Osteocyte (in vitro differentiated cells): ENCODE results near the gene SHPK. TPM values are rescaled to one million over a fixed set of nuclear protein-coding genes. Genes with fewer than 3 reads are reported as not detected.

Source experiments
- DNase-seq: peaks from one replicate; pipeline ENCODE4 v3.0.0; 2021; ENCODE audit warnings: mixed read lengths; ENCODE audit not compliant: unreplicated experiment; ENCODE audit errors: extremely low spot score
- H3K27ac Mint-ChIP-seq: one replicate; pipeline ENCODE4 v1.8.0; 2021; ENCODE audit warnings: mild to moderate bottlenecking, mixed read lengths; ENCODE audit not compliant: unreplicated experiment
- H3K27me3 Mint-ChIP-seq: one replicate; pipeline ENCODE4 v1.8.0; 2021; ENCODE audit warnings: mixed read lengths; ENCODE audit not compliant: unreplicated experiment
- H3K36me3 Mint-ChIP-seq: one replicate; pipeline ENCODE4 v1.8.0; 2021; ENCODE audit warnings: mixed read lengths; ENCODE audit not compliant: unreplicated experiment
- H3K4me1 Mint-ChIP-seq: one replicate; pipeline ENCODE4 v1.8.0; 2021; ENCODE audit warnings: mixed read lengths; ENCODE audit not compliant: unreplicated experiment
- H3K4me3 Mint-ChIP-seq: one replicate; pipeline ENCODE4 v1.8.0; 2021; ENCODE audit warnings: mild to moderate bottlenecking, moderate library complexity, mixed read lengths; ENCODE audit not compliant: unreplicated experiment
- H3K9me3 Mint-ChIP-seq: one replicate; pipeline ENCODE4 v1.8.0; 2021; ENCODE audit warnings: mixed read lengths; ENCODE audit not compliant: unreplicated experiment
- CTCF ChIP-seq: fragments of 200-600 bp; sonication (generic); IDR thresholded peaks from 2 replicates; pipeline ENCODE4 v1.5.0; 2021; ENCODE audit warnings: antibody characterized with exemption, mild to moderate bottlenecking, moderate library complexity
- total RNA-seq: library from RNA; stranded (reverse); gene quantifications from 2 replicates; pipeline ENCODE4 v1.2.1, GENCODE V29; 2021

The SHPK gene
- total RNA-seq, 1 donor from 2014 or later, result 8.5 TPM

- no peaks in the 10 kb centered on the region for H3K9me3 Mint-ChIP-seq
- no peaks in the 10 kb centered on the region for H3K4me1 Mint-ChIP-seq
- TF ChIP-seq CTCF, result no peak
- no peak overlapping the region for H3K27ac Mint-ChIP-seq
- peaks cover 15% of the 10 kb centered on the region for H3K36me3 Mint-ChIP-seq
- DNase-seq, result no peak
- no peak overlapping the region for H3K4me3 Mint-ChIP-seq
- H3K27me3 Mint-ChIP-seq, result no peaks in the 10 kb centered on the region
Measured at GRCh38 chr17:3576970-3577369, 59.1 kb downstream of the SHPK start.

DNA sequence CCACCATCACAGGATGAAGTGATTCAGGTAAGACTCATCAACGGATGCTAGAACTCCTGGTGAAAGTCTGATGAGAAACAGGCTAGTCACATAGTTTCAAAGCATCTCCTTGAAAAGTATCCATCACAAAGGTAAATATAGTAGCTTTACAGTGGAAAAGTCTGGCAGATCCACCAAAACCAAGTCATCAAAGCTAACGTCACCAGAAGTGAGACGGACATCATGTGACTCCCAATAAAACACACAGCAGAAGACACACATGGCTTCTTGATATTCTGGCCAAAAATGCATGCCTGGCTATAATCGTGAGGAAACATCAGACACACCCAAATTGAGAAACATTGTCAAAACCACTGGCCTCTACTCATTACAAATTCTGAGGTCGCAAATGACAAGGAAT is 60.5 kb downstream of the SHPK start:
- Mint-ChIP-seq H3K4me3 (no peak overlapping the region), H3K9me3 (no peaks in the 10 kb centered on the region), H3K27ac (no peak overlapping the region), H3K4me1 (no peaks in the 10 kb centered on the region), H3K27me3 (no peaks in the 10 kb centered on the region), H3K36me3 (peaks cover 13% of the 10 kb centered on the region)
- TF ChIP-seq CTCF, result no peak
- DNase-seq, result no peak

- H3K27ac Mint-ChIP-seq, result no peak overlapping the region
- H3K9me3 Mint-ChIP-seq, result no peaks in the 10 kb centered on the region
- no peak for DNase-seq
- H3K36me3 Mint-ChIP-seq, result peaks cover 12% of the 10 kb centered on the region
- H3K4me1 Mint-ChIP-seq, result no peaks in the 10 kb centered on the region
- H3K4me3 Mint-ChIP-seq, result no peak overlapping the region
- H3K27me3 Mint-ChIP-seq, result no peaks in the 10 kb centered on the region
- no peak for TF ChIP-seq CTCF
Measured at GRCh38 chr17:3574231-3574630, 61.8 kb downstream of the SHPK start.

DNA sequence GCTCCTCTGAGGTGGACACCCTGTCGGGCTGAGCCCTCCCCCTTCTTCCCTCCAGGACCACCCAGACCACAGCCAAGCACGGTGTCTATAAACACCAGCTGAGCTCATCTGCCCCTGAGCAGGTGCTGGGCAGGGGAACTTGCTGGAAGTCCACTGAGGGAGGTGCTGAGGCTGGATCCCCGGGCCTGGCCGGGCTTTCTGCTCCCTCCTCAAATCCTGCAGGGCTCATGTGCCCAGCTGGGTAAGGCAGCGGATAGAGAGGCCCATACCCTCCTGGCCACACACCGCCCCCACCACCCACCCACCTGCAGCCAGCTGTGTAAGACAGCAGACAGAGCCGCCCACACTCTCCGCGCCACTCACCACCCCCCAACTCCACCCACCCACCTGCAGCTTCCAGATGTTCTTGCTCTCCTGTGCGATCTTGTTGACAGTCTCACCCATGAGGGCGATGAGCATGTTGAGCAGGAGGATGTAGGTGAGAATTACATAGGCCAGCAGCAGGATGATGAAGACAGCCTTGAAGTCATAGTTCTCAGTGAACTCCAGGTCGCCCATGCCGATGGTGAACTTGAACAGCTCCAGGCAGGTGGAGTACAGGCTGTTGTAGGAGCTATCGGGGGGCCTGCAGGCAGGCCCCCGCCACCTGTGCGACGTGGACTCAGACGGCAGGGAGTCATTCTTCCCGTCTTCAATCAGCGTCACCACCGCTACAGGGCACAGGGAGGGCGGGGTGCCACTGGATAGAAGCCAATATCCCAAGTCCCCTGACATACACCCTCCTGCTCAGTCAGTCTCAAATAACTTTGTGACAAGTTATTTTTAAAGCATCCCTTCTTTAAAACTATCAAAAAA is 62.6 kb downstream of the SHPK start:
- H3K4me3 Mint-ChIP-seq, result no peak overlapping the region
- H3K27me3 Mint-ChIP-seq, result no peaks in the 10 kb centered on the region
- no peaks in the 10 kb centered on the region for H3K4me1 Mint-ChIP-seq
- no peak overlapping the region for H3K27ac Mint-ChIP-seq
- no peaks in the 10 kb centered on the region for H3K9me3 Mint-ChIP-seq
- no peak for TF ChIP-seq CTCF
- no peak for DNase-seq
- peaks cover 12% of the 10 kb centered on the region for H3K36me3 Mint-ChIP-seq

DNA sequence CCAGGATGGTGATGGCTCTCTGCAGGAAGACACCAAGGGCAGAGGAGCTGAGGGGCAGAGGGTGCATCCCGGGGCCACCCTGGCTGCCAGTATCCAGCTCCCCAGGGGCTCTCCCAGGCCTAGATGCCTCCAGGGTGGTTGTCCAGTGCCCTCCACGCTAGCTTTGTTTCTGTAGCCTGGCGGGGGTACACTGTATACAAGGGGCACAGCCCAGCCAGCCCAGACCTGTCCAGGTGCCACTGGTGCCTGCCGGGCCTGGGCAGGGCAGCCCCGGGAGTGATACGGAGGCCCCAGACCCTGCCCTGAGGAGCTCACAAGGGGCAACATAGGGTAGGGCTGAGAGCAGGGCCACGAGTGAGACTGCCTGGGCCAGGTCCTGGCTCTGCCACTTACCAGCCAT is 63.8 kb downstream of the SHPK start:
- H3K4me1 Mint-ChIP-seq, result no peaks in the 10 kb centered on the region
- H3K9me3 Mint-ChIP-seq, result no peaks in the 10 kb centered on the region
- DNase-seq, result no peak
- TF ChIP-seq CTCF, result no peak
- no peak overlapping the region for H3K27ac Mint-ChIP-seq
- H3K36me3 Mint-ChIP-seq, result peaks cover 15% of the 10 kb centered on the region
- no peak overlapping the region for H3K4me3 Mint-ChIP-seq
- H3K27me3 Mint-ChIP-seq, result no peaks in the 10 kb centered on the region
